Inflammatory macrophage treated with lipopolysaccharide for 1 hour (primary cell): Measurements from ENCODE around the gene METTL25B.
"Not testable (repeated sequence)": the region's sequence is repeated elsewhere in the genome, so short reads cannot be mapped to it uniquely, and the experiment has no call there.

Experiments
- DNase-seq, 2 donors: peaks; one replicate each; pipeline ENCODE4 v3.0.0-alpha.2; 2020 to 2022

Gene METTL25B

DNA sequence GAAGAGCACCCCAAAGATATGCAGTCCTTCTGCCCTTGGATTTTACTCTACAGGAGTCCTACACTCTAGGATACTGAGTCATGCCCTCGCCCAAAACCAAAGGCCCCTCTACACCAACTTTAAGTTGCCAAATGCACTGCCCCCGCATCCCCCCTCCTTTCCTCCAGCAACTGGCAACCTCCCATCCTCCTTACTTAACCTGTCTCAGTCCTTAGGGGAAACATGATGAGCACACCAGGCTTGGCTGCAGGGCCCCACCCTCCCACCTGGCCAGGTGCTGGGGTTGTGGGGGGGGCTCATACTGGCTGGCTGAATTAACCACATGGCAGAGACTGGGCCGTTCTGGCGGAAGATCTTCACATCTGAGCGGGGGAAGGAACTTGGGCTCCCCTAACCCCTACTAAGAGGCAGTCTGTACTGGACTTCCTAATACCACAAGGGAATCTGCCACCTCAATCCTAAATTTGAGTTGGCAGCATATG, 22.0 kb downstream of the METTL25B start:
- DNase-seq, result peak; percentile 42 to 45

DNA sequence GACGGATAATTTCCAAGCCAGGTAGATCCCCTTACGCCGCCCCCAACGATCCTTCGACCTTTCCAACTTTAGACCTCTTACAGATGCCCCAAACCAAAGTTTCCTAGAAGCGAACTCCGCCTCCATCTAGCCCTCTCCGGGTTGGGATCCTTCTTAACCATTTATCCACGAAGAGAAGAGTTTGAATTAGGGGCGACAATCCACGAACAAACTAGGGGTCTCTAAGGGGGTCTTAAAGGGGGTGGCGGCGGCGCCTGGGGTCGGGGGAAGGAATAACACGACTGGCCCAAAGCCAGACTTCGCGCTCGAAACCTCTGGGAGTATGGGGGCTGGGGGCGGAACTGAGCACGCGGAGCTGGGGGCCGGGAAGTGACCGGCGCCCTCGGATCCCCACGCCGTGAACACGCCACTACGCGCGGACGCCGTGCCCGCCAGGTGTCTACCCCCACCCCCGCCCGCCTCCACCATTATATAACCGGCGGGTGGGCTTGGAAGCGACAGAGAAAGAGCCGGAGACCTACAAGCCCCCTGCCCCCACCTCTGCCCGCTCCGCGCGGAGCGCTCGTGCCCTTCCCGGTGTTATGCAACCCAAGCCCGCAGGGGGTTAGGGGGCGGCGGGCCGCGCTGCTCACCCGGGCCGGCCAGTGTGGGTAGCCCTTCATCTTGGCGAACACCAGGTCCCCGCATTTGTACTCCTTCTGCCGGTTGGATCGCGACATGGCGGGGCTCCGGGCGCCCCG, 22.6 kb downstream of the METTL25B start:
- no peak for DNase-seq

DNA sequence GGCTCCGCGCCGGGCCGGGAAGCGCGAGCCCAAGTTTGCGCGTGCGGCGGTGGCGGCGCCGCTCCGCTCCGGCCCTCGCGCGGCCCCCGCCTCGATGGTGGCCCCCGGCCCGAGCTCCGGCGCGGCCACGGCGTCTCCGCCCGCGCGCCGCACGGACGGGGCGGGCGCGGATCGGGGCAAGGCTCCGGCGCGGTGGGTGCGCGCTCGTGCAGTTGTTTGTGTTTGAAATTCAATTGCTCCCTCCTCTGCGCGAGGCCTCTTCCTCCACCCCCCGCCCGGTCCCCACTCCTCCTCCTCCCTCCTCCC, 23.1 kb downstream of the METTL25B start, which contains the start of gene HDGF:
Gene HDGF, minus strand, starts transcription at position 225 of the 306 bp plus-strand sequence. CDS start 246 bp downstream, outside the sequence.
- no peak for DNase-seq

GRCh38 chr1:156751757-156752481, 23.6 kb downstream of the METTL25B start:
- peak; percentile 90 to 94 for DNase-seq

DNA sequence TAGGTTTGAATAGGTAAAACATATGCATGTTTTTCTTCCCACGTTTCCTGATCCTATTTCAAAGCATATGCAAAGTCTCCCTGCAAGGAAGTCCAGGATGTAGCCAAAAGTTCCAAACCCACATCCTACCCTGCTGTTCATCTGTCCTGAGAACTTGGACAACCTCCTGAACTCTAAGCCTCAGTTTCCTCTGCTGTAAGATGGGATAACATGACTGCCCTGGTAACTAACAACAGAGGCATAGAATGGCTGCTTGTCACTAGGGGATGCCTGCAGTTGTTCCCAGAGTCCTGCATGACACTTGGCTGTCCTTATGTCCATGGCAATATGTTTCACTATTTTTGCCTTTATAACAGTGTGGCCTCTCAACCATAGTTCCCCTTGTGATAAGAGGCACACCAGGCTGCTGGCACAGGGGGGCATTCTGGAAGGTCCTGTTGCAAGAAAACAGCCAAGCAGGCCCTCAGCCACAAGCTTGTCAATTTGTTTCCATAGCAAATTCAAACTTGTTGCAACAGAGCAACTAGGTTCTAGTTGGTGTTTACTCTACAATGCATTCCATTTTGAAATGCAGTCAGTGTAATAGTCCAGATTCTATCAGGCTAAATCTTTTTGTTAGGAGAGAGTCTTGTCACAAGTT, 24.7 kb downstream of the METTL25B start:
- no peak for DNase-seq

DNA sequence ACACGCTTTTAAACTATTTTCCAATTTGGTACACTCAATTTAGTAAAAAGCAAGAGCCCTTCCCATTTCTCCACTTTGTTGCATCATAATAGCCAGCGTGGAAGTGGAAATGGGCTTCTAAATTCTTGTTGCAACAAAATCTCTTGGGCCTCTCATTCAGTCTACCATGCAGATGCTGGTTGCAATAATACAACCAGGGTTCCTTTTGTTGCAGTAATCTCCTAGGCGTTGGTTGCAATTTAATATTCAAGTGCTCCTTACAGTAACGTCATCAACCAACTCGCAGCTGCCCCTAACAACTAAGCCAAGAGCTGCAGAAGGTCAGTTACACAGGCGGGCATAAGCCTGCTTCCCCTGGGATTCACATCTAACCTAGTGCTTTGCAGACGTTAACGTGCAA, 25.9 kb downstream of the METTL25B start:
- no peak for DNase-seq

DNA sequence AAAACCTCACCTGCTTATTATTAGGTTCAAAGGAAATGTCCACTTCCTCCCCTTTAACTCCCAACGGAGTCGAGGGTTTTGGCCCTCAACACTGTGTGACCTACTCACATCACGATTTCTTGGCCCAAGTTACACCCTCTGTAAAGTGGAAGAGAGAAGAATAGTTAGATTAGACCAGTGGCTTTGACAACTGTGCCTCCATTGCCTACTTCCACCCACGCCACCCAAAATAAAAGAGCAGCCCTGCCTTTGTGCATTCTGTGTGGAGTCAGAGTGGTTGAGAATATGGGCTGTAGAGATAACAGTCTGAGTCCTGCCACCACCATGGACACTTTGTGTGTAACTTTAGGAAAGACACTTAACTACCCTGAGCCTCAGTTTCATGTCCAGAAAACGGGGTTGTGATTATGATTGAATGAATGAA, 27.3 kb downstream of the METTL25B start:
- no peak for DNase-seq

DNA sequence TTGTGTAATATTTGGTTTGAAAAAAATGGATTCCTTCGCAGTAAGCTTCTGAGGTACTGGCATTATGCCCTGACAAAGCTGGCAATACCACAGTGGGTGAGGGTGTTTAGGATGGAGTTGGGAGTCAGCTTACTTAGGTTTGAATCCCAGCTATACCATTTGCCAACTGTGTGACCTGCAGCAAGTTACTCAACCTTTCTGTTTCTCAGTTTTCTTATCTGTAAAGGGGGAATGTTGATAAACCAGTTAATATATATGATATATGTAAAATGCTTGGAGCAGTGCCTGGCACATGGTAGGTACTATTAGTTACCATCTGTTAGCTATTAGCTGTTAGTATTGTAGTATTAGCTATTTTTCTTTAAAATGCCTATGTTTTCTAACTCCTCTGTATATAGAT, 28.1 kb downstream of the METTL25B start:
- no peak for DNase-seq

DNA sequence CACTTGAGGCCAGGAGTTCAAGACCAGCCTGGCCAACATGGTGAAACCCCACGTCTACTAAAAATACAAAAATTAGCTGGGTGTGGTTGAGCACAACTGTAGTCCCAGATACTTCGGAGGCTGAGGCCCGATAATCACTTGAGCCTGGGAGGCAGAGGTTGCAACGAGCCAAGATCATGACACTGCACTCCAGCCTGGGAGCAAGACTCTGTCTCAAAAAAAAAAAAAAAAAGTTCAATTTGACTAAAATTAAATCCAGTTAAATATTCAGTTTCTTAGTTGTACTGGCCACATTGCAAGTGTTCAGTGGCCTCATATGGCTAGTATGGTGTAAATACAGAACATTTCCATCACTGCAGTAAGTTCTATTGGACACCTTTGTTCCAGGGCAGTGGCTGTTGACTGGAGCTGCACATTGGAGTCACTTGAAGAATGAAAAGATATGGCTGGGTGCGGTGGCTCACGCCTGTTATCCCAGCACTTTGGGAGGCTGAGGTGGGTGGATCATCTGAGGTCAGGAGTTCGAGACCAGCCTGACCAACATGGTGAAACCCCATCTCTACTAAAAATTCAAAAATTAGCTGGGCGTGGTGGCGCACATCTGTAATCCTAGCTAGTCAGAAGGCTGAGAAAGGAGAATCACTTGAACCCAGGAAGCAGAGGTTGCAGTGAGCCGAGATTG, 29.4 kb downstream of the METTL25B start:
- not testable (repeated sequence) for DNase-seq

- no peak for DNase-seq
Measured at GRCh38 chr1:156760092-156760795, 32.0 kb downstream of the METTL25B start.

DNA sequence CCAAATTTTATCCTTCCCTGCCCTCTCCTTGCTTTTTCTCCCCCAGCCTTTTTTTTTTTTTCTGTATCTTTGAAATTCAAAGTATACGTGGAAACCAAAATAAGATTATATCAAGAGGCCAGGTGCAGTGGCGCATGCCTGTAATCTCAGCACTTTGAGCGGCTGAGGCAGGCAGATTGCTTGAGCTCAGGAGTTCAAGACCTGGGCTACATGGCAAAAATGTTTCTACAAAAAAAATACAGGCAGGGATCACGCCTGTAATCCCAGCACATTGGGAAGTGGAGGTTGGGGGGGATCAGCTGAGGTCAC, 32.5 kb downstream of the METTL25B start:
- DNase-seq, result no peak

DNA sequence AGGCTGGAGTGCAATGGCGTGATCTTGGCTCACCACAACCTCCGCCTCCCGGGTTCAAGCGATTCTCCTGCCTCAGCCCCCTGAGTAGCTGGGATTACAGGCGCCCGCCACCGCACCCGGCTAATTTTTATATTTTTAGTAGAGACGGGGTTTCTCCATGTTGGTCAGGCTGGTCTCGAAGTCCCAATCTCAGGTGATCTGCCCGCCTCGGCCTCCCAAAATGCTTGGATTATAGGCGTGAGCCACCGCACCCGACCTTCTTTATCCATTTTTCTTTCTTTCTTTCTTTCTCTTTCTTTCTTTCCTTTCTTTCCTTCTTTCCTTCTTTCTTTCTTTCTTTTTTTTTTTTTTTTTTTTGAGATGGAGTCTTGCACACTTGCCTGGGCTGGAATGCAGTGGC, 36.9 kb downstream of the METTL25B start:
- not testable (repeated sequence) for DNase-seq

DNA sequence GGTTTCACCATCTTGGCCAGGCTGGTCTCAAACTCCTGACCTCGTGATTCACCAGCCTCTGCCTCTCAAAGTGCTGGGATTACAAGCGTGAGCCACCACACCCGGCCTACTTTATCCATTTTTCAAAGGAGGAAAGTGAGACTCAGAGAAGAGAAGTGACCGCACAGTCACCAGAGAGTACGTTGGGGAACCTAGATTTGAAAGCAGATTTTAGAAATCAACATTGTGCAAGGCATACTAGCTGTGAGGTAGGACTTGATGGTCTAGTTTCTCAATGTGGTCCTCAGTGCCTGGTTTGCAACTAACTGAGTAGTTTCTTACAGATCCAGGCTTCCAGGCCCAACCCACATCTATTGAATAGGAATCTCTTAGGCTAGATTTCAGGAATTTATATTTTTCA, 37.4 kb downstream of the METTL25B start:
- peak; percentile 54 to 71 for DNase-seq

- DNase-seq, result no peak
Measured at GRCh38 chr1:156766298-156767100, 38.2 kb downstream of the METTL25B start.

GRCh38 chr1:156767101-156767878, 39.0 kb downstream of the METTL25B start, which contains the start of gene PRCC:
Gene PRCC, plus strand, starts transcription at chr1:156767535. Its CDS starts 237 bp downstream, at chr1:156767772.
- peak; percentile 97 to 98 for DNase-seq

DNA sequence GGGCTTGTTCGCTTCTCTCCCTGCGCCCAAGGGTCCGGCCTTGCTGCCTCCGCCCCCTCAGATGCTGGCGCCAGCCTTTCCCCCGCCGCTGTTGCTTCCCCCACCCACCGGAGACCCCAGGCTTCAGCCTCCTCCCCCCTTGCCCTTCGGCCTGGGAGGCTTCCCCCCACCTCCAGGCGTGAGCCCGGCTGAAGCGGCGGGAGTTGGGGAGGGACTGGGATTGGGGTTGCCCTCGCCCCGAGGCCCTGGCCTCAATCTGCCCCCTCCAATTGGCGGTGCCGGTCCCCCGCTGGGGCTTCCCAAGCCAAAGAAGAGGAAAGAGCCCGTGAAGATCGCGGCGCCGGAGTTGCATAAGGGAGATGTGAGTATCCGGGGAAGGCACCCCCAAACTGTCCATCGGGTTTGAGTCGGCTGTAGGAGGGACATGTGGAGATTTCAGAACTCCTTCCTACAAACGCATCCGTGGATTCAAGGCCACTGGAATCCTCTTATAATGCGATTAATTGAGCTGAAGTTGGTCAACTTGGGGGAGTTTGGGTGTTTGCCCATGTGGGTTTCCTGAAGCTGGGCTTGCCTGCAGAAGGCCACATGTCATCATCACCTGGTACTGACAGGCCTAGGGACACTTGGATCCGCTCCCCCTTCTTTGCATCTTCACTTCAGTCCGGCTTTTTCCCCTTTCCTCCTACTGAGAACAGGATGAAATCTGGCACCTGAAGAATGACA, 39.8 kb downstream of the METTL25B start:
- DNase-seq, result peak; percentile 74 to 92

DNA sequence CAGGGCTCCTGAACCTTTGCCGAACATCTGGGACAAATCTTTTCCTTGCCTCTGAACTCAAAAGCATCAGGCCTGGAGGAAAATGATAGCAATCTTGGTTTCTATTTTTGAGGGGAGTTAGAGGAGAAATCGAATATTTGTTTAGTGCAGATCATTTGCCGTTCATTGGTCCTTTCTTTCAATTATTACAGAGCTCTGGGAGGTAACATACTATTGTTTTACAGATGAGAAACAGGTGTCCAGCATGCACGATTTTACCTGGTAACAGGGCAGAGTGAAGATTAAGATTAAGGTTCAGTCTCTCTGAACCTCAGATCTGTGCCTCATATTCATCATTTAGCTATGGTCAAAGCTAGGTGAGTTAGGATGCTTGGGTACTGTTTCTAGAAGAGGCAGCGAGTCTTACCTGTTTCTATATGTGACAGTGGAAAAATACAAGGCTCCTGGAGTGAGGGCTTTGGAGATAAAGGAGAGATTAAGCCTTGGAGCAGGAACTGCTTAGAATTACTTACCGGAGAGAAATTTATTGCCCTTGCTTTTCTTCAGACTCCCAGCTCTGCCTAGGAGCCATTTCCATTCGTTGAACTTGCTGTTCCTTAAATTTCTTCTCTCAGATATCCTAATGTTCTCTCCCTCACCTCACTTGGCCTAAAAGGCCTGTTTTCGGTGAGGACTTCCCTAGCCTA, 40.5 kb downstream of the METTL25B start:
- no peak for DNase-seq

DNA sequence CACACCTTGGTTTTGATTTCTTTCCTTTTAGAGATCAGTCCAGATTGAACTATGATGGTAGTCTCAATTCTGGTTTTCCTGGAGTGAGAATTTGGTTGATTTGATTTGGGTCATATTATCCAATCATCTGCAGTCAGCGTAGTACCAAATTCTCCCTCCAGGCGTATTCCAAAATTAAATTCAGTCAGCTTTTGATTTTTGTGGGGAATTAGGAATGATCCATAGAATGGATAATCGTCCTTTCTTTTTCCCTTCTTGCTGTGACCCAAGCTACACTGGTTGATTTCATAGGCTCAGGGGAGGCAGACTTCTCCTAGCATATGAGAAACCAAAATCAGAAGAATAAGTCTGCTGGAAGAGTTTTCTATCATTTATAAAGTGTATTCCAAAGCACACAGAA, 44.0 kb downstream of the METTL25B start:
- no peak for DNase-seq

DNA sequence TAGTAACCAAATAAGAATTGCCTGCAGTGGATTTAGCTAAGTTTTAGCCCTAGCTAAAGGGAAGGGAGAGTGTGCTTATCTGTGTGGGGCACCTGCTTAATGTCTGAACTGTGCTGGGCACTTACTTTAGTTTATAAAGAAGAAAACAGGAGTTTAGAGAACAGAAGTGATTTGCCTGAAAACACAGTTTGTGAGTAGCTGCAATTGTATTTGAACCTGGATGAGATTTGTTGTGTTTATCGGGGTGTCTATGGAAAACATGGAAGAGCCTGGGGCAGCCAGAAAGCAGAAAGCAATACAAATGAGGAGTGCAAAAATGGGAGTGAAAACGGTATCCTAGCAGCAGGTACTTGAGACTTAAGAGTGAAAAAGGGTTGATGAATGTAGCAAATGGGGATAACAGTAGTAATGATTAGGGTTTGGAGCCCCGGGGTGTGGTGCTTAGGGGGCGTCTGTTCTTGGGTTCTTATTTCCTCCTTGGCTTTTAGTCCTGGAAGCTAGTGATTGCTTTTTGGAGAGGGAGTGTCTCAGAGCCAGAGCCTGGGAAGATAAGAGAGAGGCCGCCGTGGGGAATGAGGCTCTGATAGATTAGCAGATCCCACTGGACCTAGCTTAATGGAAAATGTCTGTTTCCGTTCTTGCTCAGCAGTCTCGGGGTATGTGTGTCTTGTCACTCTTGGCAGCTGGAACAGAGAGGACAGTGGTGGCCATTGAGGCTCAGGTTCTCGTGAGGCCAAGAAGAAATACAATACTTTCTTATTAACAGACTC, 44.6 kb downstream of the METTL25B start:
- no peak for DNase-seq
